ACHN (cell line): ENCODE data around the gene SLC51A.
"Not testable (repeated sequence)": the region's sequence is repeated elsewhere in the genome, so short reads cannot be mapped to it uniquely, and the experiment has no call there.

ENCODE experiments used
- DNase-seq: peaks from one replicate; pipeline ENCODE4 v3.0.0-alpha.2; 2015
- in situ Hi-C: cut with HindIII; loops from 2 replicates; pipeline ENCODE4 v1.10.0; 2017; ENCODE audit warnings: low sequenced_read_pairs, low pct_ligation_motif_present, low pct_unique_long_range_greater_than_20kb

SLC51A gene

DNA sequence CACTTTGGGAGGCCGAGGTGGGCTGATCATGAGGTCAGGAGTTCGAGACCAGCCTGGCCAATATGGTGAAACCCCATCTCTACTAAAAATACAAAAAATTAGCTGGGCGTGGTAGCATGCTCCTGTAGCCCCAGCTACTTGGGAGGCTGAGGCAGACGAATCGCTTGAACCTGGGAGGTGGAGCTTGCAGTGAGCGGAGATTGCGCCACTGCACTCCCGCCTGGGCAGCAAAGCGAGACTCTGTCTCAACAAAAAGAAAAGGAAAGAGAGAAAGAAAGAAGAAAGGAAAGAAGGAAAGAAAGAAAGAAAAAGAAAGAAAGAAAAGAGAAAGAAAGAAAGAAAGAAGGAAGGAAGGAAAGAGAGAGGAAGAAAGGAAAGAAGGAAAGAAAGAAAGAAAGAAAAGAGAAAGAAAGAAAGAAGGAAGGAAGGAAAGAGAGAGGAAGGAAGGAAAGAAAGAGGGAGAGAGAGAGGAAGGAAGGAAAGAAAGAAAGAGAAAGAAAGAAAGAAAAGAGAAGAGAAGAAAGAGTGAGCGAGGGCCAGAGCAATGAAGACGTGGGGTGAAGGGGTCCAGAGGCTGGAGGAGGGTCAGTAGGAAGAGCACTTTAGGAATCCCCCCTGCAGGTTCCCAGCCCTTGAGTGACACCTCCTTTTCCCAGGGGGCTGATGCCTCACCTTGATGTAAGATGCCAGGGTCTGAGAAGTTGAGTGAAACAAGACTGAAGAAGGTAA is 6.2 kb upstream of the SLC51A start:
- in situ Hi-C loops, DNase-seq: not testable (repeated sequence)

DNA sequence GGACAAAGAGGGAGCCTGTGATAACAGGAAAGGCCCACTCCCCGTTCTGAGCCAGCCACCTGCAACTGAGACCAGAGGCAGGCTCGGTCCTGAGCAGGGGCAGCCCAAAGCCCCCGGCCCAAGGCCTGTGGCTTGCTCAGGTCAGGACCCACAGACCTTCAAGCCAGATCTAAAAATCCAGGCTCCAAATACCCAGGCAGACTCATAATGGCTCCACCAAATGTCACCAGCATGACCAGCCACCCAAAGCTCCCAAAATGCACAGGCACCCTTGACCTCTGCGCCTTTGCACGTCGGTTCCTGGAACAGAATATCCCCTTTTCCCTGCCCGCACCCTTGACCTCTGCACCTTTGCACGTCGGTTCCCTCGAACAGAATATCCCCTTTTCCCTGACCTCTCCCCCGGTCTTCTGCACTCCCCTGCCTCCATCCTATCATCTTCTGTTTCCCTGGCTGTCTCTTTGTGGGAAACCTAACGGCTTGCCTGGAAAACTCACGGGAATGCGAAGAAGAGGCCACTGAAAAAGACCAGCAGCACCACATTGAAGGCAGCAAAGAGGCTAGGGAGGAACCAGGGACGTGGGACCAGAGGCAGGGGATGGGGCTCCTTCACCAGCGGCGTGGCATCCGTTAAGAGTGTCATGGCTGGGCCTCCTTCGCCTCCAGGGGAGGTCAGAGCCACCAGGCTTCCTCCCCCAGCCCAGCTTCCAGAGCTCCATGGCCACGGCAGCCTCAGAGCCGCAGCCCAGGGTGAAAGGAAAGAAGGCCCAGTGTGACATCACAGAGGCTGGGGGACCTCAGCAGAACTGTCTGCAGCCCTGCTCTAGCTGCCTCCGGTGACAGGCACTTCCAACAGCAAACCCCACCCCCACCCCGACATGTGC is 5.4 kb upstream of the SLC51A start, which contains the start of gene ZDHHC19:
ZDHHC19 (minus strand) TSS at position 728 of the 884 bp plus-strand sequence; CDS start at position 643, 85 bp downstream.
- DNase-seq, result no peak
- in situ Hi-C loops, result no loop called here

DNA sequence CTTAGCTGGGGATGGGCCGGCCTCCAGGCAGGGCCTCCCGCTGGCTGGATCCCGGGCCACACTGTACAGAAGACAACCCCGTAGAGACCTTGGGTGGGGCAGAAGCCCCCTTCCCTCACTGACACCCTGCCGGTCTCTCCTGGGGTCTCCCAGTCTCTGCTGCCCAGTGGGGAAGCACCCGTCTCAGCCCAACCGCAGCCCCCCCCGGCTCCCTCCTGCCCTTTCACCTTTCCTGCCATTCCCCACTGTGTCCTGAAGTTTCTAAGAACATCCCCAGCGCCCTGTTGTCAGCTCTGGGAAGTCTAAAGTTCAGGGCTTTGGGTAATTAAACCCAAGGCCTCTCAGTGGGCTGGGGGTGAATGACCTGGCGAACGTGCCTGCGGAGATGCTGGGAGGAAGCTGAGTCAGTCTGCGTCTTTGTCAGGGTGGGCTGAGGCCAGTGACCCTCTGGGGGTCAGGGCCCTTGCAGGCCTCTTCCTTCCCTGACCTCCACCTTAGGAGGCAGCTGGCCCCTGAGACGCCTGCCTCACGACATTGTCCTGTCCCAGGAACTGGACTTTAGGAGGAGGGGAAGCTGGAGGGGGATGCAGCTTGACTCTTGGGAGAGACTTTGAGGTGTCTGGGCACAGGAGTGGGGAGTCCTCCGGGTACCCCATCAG is 1.4 kb upstream of the SLC51A start:
- no peak for DNase-seq
- in situ Hi-C loops, result no loop called here

DNA sequence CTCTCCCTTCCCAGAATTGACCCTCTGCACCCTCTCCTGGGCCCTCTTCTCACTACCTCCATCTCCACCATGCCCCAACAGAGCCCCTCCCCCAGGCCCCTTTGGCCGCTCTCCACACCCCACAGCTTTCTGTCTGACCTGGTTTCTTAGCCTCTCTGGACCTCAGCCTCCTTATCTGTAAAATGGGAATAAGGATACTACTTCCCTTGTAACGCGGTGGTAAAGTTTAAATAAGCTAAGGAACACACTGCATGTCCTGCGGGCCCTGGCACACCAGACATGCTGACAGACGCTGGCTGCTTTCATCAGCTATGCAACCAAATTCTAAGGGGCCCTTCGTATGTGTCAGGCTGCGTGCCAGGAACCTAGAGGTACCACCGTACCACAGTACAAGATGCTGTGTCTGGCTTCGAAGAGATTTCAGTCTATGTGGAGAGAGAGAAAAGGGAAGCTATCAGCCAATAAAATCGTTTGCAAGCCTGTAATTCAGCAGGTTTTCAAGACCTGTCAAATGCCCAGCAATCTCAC is 777 bp upstream of the SLC51A start:
- in situ Hi-C loops, result no loop called here
- no peak for DNase-seq

DNA sequence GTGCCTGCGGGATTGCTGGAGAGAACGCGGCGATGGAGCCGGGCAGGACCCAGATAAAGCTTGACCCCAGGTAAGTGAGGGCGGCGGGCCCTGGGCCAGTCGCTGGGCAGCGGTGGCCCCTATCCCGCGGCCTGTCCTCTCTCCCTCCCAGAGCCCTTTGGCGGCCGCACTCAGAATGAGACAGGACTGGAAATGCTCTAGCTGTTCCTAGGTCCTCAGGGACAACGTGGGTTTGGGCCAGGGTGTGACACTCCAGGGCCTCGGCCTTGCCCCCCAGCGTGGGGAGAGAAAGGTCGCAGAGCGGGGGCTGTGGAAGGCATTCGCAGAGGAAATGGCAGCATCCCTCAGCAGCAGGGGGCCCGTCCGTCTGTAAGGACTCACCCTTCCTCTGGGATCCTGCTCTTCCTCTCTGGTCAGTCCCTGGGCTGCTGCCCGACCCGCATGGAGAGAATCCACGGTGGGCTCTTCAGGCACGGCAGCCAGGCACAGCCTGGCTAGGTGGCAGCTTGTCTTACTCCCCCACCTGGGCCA is 412 bp downstream of the SLC51A start:
- in situ Hi-C loops, result no loop called here
- DNase-seq, result no peak

DNA sequence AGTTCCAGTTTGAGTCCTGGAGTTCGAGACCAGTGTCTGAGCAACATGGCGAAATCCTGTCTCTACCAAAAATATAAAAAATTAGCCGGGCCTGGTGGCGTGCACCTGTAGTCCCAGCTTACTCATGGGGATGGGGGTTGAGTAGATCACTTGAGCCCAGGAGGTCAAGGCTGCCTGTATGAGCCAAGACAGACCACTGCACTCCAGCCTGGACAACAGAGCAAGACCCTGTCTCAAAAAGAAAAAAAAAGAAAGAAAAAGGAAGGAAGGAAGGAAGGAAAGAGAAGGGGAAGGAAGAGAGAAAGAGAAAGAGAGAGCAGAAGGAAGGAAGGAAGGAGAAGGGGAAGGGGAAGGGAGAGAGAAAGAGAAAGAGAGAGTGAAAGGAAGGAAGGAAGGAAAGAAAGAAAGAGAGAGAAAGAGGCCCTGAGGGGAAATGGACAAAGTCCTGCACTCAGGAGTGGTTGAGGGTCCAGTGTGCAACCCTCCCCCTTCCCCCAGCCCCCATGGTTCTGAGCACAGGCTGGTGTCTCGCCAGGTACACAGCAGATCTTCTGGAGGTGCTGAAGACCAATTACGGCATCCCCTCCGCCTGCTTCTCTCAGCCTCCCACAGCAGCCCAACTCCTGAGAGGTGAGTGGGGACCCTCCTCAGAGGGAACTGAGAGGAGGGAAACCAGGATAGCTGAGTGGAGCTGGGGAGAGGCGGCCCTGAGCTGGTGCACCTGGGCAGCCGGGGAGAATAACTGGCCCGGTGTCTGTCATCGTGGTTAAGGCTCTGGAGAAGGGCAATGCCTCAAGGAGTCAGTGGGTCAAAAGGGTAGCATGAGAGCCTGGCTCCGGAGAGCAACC is 1.2 kb downstream of the SLC51A start:
- DNase-seq, result no peak
- in situ Hi-C loops, result no loop called here

DNA sequence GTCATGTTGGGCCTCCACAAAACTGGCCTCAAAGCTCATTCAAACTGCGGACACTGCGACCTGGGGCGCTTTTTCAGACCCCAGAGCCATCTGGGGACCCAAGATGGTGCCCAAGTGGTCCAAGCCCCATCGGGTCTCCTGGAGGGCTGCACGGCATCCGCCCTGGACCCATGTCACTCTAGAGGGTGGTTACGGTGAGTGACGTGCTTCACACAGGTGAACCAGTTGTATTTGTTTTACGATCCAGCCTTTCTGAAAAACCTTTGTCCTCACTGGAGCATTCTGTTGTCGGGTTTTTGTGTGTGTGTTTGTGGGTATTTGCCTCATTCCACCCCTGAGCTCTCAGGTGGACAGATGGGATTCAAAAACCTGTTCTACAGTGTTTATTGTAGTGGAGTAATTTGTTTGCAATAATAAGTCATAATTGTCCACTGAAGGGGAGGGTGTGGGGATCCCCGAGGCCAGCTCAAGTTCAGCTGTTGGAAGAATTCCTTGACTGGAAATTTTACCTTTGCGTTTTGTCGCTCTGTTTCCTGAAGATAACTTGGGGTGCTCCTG is 1.9 kb downstream of the SLC51A start:
- no peak for DNase-seq
- in situ Hi-C loops, result no loop called here

DNA sequence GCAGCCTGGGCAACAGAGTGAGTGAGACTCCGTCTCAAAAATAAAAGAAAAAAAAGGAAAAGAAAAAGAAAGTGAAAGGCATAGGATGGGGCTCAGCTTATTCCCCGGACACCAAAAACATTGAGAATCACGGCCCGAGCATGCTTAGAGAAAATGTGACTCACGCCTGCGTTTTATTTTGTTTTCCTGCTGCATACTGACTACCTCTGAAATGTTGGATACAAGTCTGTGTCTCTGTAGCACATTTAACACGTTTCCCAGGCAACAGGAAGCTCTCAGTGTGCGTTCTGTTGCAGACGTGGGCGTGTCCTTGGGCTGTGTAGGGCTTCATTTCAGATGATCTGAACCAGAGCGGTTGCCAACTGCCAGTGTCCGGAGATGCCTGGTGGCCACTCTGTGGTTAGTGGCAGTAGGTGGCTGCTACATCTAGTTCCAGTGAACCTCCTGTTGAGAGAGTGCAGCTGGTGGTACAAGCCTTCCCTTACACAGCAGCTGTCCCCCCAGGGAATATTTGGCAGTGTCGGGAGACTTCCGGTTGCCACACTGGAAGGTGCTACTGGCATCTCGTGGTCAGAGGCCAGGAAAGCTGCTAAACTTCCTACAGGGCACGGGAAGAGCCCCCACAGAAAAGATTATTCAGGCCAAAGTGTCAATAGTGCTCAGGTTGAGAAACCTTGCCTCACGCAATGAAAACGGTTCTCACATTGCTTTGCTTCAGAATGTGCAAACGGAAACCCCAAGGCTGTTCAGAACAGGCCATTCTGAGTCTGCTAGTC is 3.0 kb downstream of the SLC51A start:
- no peak for DNase-seq
- in situ Hi-C loops, result no loop called here

DNA sequence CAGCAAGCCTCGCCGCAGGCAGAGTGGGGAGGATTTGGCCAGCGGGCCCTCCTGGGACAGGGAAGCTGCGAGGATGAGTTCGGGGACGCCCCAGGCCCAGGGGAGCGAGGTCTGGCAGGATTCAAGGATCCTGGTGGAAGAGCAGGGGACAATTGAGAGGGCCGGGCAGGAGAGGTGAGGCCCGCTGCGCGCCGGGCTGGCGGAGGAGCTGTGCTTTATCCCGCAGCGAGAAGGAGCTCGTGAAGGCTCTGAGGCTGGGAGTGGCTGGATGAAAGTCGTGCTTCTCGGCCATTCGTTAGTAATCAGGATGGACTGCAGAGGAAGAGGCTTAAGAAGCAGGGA is 3.6 kb downstream of the SLC51A start:
- in situ Hi-C loops, result no loop called here
- no peak for DNase-seq

DNA sequence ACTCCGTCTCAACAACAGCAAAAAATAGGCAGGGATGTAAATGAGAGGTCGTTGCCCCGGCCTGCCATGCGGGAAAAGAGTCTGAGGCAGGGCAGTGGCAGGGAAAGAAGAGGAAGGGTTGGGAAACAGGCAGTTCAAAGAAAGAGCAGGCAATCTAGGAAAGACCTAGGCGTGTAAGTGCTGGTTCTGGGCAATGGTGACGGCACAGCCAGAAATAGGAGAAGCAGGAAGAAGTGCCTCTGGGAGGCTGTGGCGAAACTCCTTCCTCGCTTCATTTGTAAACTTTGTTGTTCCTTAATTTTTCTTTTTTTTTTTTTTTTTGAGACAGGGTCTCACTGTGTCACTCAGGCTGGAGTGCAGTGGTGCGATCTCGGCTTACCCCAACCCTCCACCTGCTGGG is 4.3 kb downstream of the SLC51A start:
- in situ Hi-C loops, result no loop called here

DNA sequence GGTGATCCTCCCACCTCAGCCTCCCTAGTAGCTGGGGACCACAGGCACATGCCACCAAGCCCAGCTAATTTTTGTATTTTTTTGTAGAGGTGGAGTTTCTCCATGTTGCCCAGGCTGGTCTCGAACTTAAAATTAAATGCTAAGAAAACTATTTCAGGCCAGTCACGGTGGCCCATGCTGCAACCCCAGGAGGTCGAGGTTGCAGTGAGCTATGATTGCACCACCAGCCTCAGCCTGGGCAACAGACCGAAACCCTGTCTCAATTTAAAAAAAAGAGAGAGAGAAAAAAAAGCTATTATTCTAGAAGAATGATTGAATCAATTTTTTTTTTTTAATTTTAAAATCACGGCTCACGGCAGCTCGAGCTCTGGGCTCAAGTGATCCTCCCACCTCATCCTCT is 4.7 kb downstream of the SLC51A start:
- in situ Hi-C loops, result no loop called here
- DNase-seq, result no peak

More for the DNA sequence above, 4.3 kb downstream of the SLC51A start:
- DNase-seq, result no peak

DNA sequence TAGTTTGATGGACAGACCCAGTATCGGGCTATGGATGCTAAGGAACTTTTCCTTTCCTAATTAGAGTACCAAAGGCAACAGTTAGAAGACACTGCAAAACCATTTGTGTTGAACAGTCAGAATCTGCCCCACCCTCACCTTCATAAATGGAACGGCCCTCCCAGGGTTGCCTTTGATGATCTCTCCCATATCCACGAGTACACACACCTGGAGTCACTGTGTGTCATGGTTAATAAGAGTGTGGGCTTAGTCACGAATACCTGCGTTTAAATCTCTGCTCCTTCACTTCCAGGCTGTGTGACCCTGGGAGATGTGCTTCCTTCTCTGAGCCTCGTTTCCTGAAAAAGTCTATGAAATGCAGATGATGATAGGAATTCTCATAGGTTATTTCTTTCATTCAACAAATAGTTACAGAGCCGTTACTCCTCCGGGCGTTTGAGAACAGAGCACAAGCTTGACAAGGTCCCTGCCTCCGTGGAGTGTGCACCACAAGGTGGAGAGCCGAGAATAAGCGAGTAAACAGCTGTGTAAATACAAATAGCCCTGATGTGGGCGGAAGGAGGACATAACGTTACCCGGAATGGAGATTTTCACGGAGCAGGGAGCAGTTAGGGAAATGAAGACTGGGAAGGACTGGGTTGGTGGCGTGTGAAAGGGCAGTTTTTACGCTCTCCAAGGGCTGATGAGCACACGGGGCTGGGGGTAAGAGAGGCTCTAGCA is 6.7 kb downstream of the SLC51A start:
- in situ Hi-C loops, result no loop called here
- no peak for DNase-seq

DNA sequence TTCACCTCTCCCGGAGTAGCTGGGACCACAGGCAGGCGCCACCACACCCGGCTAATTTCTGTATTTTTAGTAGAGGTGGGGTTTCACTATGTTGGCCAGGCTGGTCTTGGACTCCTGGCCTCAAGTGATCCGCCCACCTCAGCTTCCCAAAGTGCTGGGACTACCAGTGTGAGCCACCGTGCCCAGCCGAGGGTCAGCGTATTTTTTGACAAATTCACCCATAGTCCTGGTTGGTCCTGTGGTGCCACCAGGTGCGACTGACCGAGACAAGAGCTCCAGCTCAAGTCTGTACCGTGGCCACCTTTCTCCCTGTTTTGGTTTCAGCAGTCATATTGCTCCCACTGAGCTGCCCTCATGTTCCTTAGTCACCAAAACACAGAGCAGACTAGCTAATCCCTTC is 8.8 kb downstream of the SLC51A start:
- DNase-seq, result no peak
- in situ Hi-C loops, result no loop called here

DNA sequence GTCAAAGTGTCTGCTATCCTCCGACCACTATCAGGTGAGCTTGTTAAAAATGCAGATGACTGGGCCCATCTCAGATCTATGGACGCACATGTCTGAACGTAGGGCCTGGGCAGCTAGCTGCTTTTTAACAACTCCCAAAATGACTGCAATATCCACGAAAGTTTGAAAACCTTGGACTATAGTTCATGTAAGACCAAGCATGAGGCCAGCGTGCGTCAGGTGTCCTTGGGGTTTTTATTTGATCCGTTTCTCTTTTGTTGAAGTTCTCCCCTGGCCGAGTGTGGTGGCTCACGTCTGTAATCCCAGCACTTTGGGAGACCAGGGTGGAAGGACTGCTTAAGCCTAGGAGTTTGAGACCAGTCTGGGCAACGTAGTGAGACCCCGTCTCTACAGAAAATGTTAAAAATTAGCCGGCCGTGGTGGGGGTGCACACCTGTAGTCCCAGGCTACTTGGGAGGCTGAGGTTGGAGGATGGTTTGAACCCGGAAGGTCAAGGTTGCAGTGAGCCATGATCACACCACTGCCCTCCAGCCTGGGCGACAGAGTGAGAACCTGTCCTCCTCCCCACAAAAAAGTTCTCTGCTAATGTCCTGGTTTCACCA is 9.5 kb downstream of the SLC51A start:
- DNase-seq, result no peak
- in situ Hi-C loops, result no loop called here

DNA sequence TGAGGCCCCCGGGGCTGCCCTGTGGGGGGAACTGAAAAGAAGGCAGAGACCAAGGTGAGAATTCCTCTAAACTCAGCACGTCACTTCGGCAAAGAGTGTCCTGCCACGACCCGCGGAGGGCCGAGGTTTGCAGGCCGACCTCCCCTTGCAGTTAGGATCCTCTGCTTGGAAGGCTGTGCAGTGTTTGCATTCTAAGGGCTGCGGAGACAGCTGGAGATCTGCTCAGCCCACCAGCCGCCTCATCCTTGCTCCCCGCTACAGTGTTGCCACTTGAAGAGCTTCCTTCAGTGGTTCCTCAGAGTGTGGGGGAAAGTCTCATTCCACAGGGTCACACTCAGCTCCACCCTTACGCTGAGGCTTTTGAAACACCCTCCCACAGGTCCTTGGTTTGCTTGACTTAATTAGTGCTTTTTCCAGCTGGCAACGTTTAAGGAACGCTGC is 10.8 kb downstream of the SLC51A start:
- in situ Hi-C loops, result no loop called here
- DNase-seq, result no peak
